ENCODE measurements around the gene SLC22A16. TPM values are rescaled to one million over a fixed set of nuclear protein-coding genes. Genes with fewer than 3 reads are reported as not detected.

Gene SLC22A16
- total RNA-seq = not detected in 2 replicates

GRCh38 chr6:110476046-110476849, at the start of gene SLC22A16:
Gene SLC22A16, minus strand, starts transcription at chr6:110476613. Its CDS starts 39 bp downstream, at chr6:110476574.
- no peak for FAIRE-seq
- peak within 1 kb of the TSS; percentile 8 for H3K4me3 ChIP-seq (ENCODE audit: low read depth, low read length)
- H3K27me3 ChIP-seq (ENCODE audit: control insufficient read depth, insufficient read depth, low read length) = peaks cover 12% of the 10 kb centered on the region
- DNase-seq (ENCODE audit: low read depth) = no peak
- H3K36me3 ChIP-seq (ENCODE audit: control insufficient read depth, insufficient read depth, low read length) = no peaks in the 10 kb centered on the region
- no peak for TF ChIP-seq CTCF (IDR thresholded peaks at IDR 0.05; ENCODE audit: insufficient read depth, low read length, severe bottlenecking)

GRCh38 chr6:110525001-110525400, 48.6 kb upstream of the SLC22A16 start:
- DNase-seq (ENCODE audit: low read depth) (no peak), FAIRE-seq (no peak)
- Histone ChIP-seq H3K27me3 (ENCODE audit: control insufficient read depth, insufficient read depth, low read length) (no peaks in the 10 kb centered on the region), H3K4me3 (ENCODE audit: low read depth, low read length) (no peak overlapping the region), H3K36me3 (ENCODE audit: control insufficient read depth, insufficient read depth, low read length) (no peaks in the 10 kb centered on the region)
- no peak for TF ChIP-seq CTCF (IDR thresholded peaks at IDR 0.05; ENCODE audit: insufficient read depth, low read length, severe bottlenecking)

- FAIRE-seq = no peak
- no peak for TF ChIP-seq CTCF (IDR thresholded peaks at IDR 0.05; ENCODE audit: insufficient read depth, low read length, severe bottlenecking)
- Histone ChIP-seq H3K4me3 (ENCODE audit: low read depth, low read length) (no peak overlapping the region), H3K27me3 (ENCODE audit: control insufficient read depth, insufficient read depth, low read length) (no peaks in the 10 kb centered on the region), H3K36me3 (ENCODE audit: control insufficient read depth, insufficient read depth, low read length) (no peaks in the 10 kb centered on the region)
- no peak for DNase-seq (ENCODE audit: low read depth)
Measured at GRCh38 chr6:110524305-110524704, 47.9 kb upstream of the SLC22A16 start.

GRCh38 chr6:110523451-110524021, 47.1 kb upstream of the SLC22A16 start:
- TF ChIP-seq CTCF (IDR thresholded peaks at IDR 0.05; ENCODE audit: insufficient read depth, low read length, severe bottlenecking) = no peak
- H3K27me3 ChIP-seq (ENCODE audit: control insufficient read depth, insufficient read depth, low read length) = no peaks in the 10 kb centered on the region
- no peak for FAIRE-seq
- DNase-seq (ENCODE audit: low read depth) = peak; percentile 41
- no peaks in the 10 kb centered on the region for H3K36me3 ChIP-seq (ENCODE audit: control insufficient read depth, insufficient read depth, low read length)
- H3K4me3 ChIP-seq (ENCODE audit: low read depth, low read length) = no peak overlapping the region

- H3K4me3 ChIP-seq (ENCODE audit: low read depth, low read length) = no peak overlapping the region
- no peak for TF ChIP-seq CTCF (IDR thresholded peaks at IDR 0.05; ENCODE audit: insufficient read depth, low read length, severe bottlenecking)
- no peaks in the 10 kb centered on the region for H3K27me3 ChIP-seq (ENCODE audit: control insufficient read depth, insufficient read depth, low read length)
- no peaks in the 10 kb centered on the region for H3K36me3 ChIP-seq (ENCODE audit: control insufficient read depth, insufficient read depth, low read length)
- FAIRE-seq = peak; percentile 88
- no peak for DNase-seq (ENCODE audit: low read depth)
Measured at GRCh38 chr6:110522427-110522826, 46.0 kb upstream of the SLC22A16 start.
